ENCODE measurements around the gene FERD3L.

The FERD3L gene

DNA sequence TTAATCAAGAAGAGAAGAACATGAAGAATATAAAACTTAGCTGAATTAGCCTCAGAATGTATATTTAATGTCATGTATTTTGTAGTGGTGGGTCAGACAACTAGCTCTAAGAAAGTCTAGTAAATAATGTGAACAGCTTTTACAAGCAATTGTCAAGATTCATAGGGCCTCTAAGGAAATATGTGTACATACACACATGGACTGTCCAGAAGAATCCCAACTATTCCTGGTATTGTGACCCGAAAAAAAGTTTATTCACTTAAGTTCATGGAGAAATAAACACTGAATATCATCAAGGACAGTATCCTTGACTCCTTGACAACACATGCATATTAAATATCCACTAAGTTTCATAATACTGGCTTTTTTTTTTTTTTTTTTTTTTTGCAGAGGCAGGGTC, 16.4 kb downstream of the FERD3L start:
- H3K4me3 ChIP-seq (ENCODE audit: low read depth, low read length) = no peak overlapping the region
- DNase-seq (ENCODE audit: low read depth, low spot score) = no peak
- in situ Hi-C loops (cut with HindIII; ENCODE audit: low sequenced_read_pairs) = no loop called here
- TF ChIP-seq, protein P1, sequence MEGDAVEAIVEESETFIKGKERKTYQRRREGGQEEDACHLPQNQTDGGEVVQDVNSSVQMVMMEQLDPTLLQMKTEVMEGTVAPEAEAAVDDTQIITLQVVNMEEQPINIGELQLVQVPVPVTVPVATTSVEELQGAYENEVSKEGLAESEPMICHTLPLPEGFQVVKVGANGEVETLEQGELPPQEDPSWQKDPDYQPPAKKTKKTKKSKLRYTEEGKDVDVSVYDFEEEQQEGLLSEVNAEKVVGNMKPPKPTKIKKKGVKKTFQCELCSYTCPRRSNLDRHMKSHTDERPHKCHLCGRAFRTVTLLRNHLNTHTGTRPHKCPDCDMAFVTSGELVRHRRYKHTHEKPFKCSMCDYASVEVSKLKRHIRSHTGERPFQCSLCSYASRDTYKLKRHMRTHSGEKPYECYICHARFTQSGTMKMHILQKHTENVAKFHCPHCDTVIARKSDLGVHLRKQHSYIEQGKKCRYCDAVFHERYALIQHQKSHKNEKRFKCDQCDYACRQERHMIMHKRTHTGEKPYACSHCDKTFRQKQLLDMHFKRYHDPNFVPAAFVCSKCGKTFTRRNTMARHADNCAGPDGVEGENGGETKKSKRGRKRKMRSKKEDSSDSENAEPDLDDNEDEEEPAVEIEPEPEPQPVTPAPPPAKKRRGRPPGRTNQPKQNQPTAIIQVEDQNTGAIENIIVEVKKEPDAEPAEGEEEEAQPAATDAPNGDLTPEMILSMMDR (IDR thresholded peaks at IDR 0.05; ENCODE audit: low read depth, low read length) = no peak

DNA sequence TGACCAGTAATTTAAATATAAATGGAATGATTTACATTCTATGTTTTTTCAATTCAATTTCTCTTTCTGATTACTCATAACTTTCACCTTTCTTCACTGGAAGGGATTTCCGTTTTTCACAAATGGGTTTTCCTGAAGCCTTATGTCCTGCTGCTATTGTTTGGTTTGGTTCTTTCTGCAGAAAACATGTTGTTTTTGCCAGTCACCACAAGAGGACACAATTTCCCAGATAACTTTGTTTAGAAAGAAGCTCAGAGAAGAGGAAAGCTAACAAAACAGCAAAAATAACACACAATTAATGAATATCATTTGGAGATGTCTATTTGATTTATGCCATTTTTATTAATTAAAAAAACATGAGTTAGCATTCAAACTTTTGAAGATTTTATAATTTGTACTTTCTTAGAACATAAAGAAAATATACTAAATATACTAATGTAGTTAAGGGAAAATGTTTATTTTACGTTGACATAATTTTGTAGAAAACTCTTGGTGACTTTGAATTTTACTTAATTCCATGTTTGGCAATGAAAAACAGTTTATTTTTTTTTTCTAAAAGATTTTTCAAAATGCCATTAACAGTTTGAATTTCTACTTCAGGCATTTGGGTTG, 23.1 kb downstream of the FERD3L start:
- in situ Hi-C loops (cut with HindIII; ENCODE audit: low sequenced_read_pairs) = no loop called here
- TF ChIP-seq, protein P1 (IDR thresholded peaks at IDR 0.05; ENCODE audit: low read depth, low read length) = peak; percentile 83
- peak; percentile 76 for DNase-seq (ENCODE audit: low read depth, low spot score)
- H3K4me3 ChIP-seq (ENCODE audit: low read depth, low read length) = no peak overlapping the region

DNA sequence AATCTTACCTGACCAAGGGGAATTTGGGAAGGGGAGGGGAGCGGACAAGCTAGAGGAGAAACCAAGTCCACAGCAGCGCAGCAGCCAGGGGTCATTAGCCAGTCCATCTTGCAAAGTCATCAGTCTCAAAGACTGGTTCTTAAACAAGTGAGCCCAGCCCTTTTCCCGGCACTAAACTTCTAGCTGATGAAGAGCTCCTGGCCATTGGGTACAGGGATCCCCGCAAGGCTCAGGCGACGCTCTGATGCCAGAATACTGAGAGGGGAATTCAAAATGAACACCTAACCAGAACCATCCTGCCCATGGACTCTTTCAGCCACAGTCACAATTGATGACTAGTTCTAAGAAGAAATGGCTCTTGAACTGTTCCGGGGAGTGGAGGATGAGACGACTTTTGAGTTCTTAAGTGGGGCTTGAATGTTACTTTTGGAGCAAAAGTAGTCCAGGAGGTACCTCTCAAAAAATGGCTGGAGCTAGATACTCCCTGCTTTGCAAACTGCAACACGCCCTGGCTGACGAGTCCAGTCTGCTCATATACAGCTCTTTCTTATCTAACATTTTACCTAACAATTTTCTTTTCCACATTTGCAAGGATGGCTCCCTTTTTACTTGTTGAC, 25.2 kb downstream of the FERD3L start:
- no peak for DNase-seq (ENCODE audit: low read depth, low spot score)
- in situ Hi-C loops (cut with HindIII; ENCODE audit: low sequenced_read_pairs) = no loop called here
- TF ChIP-seq, protein P1 (IDR thresholded peaks at IDR 0.05; ENCODE audit: low read depth, low read length) = no peak
- H3K4me3 ChIP-seq (ENCODE audit: low read depth, low read length) = no peak overlapping the region

DNA sequence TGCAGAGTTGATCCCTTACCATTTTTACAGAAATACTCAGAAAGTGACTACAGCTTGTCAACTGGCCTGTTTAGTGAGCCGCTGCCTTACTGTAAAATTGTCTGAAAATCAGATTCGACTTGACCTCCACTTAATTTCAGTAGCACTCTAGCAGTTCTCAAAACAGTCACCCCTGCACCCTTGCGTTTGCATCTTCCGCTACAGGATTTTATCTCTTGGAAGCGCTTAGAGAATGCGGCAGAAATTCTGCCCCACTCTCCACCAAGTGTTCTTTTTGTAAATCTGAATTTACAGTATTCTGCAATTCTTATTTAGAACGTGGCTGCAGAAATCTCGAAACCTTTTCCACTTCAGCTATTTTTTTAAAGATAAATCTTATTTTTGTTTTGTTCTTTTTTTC, 25.8 kb downstream of the FERD3L start:
- H3K4me3 ChIP-seq (ENCODE audit: low read depth, low read length) = no peak overlapping the region
- in situ Hi-C loops (cut with HindIII; ENCODE audit: low sequenced_read_pairs) = no loop called here
- TF ChIP-seq, protein P1 (IDR thresholded peaks at IDR 0.05; ENCODE audit: low read depth, low read length) = no peak
- DNase-seq (ENCODE audit: low read depth, low spot score) = no peak

DNA sequence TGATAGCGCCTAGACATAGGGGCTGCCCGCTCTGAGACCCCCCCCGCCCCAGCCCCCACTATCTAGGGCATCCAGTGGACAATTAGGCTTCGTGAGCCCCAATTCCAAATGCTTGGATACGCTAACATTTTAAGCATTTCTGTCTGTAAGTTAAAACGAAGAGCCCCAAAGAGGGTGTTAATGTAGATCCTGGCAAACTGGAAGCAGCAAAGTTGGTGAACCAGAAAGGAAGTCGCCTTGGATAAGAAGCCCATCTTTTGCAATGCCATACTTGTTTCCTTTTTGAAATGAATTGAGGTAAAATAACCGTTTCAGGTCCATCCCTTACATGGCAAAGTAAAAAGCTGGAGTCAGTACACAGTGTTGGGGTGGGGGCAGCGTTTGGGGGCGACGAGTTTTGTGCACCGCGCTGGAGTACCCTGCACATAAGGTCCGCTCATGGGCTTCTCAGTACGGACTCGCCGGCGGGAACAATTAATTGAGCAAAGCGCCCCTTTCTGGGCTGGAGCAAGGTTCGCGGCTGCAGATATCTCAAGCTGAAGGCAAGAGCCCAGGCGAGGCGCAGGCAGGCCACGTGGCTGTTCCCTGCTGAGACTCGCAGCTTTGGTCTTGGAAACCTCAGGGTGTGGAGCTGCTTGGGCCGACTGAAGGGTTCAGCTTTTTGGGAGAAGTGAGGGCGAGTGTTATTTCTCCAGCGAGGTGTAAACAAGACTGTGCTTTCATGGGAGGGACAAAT, 26.4 kb downstream of the FERD3L start:
- TF ChIP-seq, protein P1 (IDR thresholded peaks at IDR 0.05; ENCODE audit: low read depth, low read length) = no peak
- peak overlapping the region; percentile 98 for H3K4me3 ChIP-seq (ENCODE audit: low read depth, low read length)
- in situ Hi-C loops (cut with HindIII; ENCODE audit: low sequenced_read_pairs) = no loop called here
- DNase-seq (ENCODE audit: low read depth, low spot score) = peak; percentile 42

DNA sequence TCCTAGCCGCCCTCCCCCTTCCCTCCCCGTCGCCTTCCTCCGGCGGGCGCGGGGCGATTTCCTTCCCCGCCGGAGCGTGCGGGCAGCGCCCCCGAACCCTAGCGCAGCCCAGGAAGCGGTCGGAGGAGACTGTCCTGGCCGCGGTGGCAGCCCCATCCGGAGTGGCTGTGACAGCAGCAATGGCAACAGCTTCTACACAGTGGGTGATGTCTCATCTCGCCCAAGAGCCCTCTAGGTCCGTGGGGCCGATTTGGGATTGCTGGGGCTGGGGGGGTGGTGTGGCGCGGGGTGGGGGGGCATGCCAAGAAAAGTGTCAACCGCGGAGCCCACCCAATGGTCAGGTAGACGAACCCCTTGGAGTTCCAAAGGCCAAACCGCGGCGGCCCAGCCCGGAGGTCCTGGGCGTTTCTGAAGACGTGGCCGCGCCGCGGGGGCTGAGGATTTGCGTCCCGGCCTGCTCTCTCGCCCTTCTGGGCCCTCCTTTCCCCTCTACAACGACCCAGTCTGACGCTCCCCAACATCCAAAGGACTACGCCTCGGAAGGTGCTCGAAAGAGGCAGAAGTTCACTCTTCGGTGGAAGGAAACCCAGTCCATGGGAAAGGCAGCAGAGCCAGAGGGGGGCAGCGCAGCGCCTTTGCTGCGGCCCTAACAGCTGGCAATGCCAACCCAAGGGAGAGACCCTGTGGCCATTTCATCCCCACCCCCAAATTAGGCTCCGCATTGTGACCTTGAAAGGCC, 27.2 kb downstream of the FERD3L start:
- in situ Hi-C loops (cut with HindIII; ENCODE audit: low sequenced_read_pairs) = no loop called here
- TF ChIP-seq, protein P1 (IDR thresholded peaks at IDR 0.05; ENCODE audit: low read depth, low read length) = peak; percentile 32
- DNase-seq (ENCODE audit: low read depth, low spot score) = peak; percentile 53
- H3K4me3 ChIP-seq (ENCODE audit: low read depth, low read length) = peak overlapping the region; percentile 98

All from astrocyte of the spinal cord (primary cell).